C4-2B (cell line): Measurements from ENCODE around the gene INHBE.

Experiments
- H3K27ac ChIP-seq: fragments of 450-650 bp; 2 replicates; pipeline ENCODE4 v1.5.1; 2017
- ZFX ChIP-seq: fragments of 450-650 bp; IDR thresholded peaks from 2 replicates; pipeline ENCODE4 v1.6.1; 2017
- TF ChIP-seq, protein P1 (sequence below): fragments of 450-650 bp; conservative IDR thresholded peaks from 2 replicates; pipeline ENCODE4 v1.5.1; 2017; ENCODE audit warnings: mild to moderate bottlenecking

INHBE gene

DNA sequence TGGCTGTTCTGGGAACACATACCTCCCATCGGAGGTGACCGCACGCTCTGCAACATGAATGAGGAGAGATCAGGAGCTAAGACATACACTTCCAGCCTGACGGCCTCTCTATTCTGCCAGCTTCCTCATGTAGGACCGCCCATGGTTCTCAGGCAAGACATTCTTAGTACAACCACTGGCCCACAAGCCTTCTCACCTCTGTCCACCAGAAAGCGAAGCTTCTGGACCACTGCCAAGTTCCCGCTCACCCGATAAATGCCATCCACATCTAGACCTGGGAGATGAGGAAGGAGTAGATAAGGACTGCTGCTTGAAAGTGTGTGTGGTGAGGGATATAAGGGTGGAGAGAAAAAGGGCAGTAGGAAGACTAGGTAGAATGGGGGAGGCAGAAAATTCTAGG is 19.3 kb downstream of the INHBE start:
- no peak overlapping the region for H3K27ac ChIP-seq
- no peak for TF ChIP-seq ZFX
- TF ChIP-seq, protein P1, sequence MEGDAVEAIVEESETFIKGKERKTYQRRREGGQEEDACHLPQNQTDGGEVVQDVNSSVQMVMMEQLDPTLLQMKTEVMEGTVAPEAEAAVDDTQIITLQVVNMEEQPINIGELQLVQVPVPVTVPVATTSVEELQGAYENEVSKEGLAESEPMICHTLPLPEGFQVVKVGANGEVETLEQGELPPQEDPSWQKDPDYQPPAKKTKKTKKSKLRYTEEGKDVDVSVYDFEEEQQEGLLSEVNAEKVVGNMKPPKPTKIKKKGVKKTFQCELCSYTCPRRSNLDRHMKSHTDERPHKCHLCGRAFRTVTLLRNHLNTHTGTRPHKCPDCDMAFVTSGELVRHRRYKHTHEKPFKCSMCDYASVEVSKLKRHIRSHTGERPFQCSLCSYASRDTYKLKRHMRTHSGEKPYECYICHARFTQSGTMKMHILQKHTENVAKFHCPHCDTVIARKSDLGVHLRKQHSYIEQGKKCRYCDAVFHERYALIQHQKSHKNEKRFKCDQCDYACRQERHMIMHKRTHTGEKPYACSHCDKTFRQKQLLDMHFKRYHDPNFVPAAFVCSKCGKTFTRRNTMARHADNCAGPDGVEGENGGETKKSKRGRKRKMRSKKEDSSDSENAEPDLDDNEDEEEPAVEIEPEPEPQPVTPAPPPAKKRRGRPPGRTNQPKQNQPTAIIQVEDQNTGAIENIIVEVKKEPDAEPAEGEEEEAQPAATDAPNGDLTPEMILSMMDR: no peak

DNA sequence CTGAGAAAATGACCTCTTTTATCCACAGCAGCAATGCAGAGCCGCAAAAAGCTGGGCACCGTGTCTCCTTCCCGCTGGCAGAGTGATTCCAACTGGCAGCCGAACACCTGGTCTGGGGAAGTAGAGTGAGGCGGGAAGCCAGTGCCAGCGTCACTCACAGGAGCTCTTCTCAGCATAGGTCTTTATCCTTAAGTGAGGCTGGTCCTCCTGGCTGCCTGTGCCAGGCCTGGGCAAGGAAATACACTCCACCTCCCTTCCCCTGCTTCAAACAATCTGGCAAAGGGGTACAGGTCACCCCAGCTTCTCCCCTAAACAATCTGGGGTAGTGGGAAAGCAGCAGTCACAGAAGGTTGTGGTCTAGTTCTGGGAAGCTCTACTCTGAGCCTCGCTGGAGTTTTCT is 19.8 kb downstream of the INHBE start:
- TF ChIP-seq ZFX: no peak
- TF ChIP-seq, protein P1: no peak
- no peak overlapping the region for H3K27ac ChIP-seq

DNA sequence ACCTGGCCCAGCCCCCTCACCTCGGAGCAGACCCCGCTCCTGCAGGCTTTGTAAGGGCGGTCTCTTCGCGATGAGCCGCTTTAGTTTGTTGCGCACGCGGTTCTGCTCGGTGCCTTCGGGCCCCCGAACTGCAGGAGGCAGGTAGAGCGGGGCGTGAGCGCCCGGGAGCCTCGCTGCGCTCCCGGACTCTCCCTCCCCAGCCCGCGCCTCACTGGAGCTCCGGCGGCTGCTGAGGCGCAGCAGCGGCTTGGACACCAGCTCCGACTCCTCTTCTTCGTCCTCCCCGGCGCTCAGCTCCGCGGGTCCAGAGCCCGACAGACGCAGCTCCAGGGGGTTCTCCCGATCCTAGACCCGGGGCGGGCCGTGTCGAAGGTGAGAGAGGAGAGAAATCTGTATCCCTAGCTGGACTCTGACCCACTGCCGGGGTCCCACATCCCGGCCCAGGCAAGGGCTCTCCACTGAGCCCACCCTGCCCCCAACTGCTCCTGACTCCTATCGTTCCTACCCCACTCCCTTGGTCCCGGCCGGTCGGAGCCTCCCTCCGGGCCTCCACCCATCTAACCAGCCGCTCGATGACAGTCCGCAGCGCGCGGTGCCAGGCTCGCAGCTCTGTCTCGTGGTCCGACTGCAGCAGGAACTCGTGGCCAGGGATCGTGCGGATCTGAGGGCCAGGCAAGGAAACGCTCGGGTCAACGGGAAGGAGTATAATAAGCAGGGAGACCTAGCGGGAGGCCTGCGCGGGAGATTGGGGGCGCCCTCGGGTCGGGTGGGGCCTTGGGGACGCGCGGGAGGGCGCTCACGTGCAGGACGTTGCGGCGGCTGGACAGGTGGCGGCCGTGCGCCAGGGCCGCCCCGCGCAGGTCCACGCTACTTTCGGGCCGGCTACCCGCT is 20.4 kb downstream of the INHBE start:
- H3K27ac ChIP-seq: no peak overlapping the region
- TF ChIP-seq ZFX: no peak
- TF ChIP-seq, protein P1: no peak

DNA sequence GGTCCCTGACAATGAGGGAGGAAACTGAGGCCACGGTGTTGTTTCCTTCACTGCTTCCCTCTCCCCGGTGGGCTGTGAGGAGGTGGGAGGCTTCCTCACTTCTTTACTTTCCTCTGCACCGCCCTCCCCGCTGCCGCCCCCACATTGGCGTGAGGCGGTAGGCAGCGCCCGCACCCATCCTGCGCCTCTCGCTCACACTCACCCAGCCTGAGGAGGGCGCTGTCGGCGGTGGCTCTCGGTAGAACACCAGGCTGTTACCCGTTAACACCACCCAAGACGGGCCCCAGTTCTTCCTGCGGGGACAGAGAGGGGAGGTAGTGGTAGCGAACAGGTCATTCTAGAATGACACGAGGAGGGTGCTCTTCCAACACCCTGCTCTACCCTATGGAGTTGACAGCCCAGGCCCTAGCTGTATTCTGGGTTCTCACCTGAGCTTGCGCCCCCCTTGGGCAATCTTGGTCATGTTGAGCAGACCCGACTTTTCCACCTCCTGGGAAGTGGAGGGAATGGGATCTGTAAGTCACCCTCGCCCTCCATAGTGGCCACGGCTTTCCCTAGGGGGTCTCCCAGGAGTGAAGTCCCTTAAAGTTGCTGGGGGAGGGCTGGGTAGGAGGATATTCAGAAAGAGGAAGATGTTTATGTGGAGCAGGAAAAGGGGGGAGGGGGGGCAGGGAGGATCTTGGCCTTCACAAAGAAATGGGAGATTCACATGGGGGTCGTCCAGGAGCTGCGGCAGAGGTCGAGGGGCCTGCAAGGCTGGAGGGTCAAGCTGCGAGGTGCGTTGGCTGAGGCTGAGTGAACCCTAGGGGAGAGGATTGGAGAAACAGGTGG is 21.3 kb downstream of the INHBE start:
- H3K27ac ChIP-seq: no peak overlapping the region
- no peak for TF ChIP-seq ZFX
- TF ChIP-seq, protein P1: no peak

DNA sequence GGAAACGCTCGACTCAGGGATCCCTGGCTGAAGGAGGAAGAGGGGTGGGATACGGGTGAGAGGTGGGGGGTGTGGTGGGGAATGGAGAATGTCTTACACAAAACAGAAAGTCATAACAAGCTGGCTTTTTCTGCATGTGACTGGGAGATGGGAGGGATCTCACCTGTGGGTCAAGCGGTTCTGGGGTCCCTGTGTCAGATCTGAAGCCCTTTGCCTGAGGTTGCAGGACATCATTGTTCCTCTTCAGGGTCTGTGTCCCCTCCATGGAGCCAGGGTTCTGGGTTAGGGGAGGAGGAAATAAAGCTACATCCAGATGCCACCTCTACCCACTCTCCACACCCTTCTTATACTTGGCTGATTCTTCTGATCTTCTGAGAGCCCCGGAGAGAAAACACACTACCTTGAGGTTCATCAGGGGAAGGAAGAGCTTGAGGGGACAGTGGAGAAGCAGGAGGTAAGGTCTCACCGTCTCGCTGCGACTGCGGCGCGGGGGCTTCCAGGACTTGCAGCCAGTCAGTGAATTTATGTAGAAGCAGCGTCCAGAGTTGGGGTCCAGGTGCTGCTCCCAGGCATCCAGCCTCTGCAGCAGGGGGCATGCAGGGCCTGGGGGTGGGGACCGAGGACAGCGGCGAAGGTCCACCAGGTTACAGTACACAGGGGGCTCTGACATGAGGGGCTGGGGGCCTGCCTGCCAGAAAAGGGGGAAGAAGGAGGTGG is 22.0 kb downstream of the INHBE start:
- TF ChIP-seq ZFX: no peak
- TF ChIP-seq, protein P1: no peak
- no peak overlapping the region for H3K27ac ChIP-seq

DNA sequence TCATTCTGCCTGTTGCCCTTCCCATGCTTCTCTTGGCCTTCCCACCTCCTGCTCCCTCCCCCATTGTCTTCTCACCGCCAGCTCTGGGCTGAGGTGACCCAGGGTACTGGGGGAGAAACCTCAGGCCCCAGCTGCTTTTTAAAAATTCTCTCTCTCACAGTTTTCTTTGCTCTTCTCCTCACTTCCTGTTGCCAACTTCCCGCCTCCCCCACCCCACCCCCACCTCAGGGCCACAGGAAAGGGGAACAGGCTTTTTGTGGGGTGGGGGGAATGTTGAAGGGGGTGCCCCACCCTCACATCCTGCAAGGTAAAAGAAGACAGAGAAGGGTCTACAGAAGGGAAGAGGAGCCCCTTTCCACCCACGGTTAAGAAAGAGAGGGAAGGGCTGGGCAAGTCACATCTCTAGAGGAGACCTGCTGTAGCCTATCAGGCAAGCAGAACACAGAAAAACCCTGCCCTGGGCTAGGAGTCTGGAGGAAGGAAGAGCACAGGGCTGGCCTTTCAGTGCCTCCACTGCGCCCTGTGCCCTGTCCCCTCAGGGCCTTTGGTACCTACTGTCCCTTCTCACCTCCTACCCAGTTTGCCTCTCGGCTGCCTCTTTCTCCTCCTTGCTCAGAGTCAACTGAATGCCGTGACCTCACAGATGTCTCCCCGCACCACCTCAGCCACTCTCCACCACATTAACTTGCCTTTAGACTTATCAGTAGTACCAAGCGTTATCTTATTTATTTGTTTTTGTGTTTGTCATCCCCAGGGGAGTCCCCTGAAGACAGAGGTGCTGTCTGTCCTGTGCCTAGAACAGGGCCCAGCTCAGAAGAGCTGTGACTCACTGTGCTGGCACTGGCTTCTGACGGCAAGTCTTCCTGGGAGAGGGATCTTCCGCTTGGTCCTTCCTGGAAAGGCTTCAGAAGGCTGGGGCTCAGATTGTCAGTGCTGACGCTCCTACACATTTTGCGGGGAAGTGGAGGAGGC is 22.9 kb downstream of the INHBE start:
- H3K27ac ChIP-seq: no peak overlapping the region
- no peak for TF ChIP-seq ZFX
- TF ChIP-seq, protein P1: no peak
